ENCODE results near the gene TMEM8B. TPM values are rescaled to one million over a fixed set of nuclear protein-coding genes. Genes with fewer than 3 reads are reported as not detected.
A peak's percentile ranks its signal among the peaks of the same experiment; 100 is the strongest.

TMEM8B gene
- total RNA-seq, 4 donors from 2014 or later: 6.7 to 43.3 (median 14.6) TPM

DNA sequence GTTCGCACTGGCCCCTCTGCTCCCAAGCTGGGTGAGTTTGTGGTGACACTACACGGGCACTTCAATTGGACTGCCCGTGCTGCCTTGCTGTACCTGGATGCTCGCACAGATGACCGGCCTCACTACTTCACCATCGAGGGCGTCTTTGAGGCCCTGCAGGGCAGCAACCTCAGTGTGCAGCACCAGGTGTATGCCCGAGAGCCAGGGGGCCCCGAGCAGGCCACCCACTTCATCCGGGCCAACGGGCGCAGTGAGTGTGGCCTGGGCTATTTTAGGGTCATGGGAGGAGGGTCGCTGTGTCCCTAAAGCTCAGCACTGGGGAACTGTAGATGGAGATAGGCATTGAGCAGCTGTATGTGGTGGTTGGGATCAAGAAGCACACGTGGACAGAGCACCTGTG is 36.2 kb upstream of the TMEM8B start:
- Histone ChIP-seq H3K27ac (peak overlapping the region; percentile 63 to 91), H3K4me3 (no peak overlapping the region), H3K36me3 (no peaks in the 10 kb centered on the region), H3K9me3 (no peaks in the 10 kb centered on the region), H3K4me1 (peaks cover 12 to 22% of the 10 kb centered on the region in 2 donors), H3K27me3 (no peaks in the 10 kb centered on the region)
- intact Hi-C loops (cut with DNase I; ENCODE audit: low total_unique reads): loop anchor here (5.0 kb wide), 1 partner anchor 89 kb away; no protein-coding TSS in a partner anchor
- TF ChIP-seq, protein P1, sequence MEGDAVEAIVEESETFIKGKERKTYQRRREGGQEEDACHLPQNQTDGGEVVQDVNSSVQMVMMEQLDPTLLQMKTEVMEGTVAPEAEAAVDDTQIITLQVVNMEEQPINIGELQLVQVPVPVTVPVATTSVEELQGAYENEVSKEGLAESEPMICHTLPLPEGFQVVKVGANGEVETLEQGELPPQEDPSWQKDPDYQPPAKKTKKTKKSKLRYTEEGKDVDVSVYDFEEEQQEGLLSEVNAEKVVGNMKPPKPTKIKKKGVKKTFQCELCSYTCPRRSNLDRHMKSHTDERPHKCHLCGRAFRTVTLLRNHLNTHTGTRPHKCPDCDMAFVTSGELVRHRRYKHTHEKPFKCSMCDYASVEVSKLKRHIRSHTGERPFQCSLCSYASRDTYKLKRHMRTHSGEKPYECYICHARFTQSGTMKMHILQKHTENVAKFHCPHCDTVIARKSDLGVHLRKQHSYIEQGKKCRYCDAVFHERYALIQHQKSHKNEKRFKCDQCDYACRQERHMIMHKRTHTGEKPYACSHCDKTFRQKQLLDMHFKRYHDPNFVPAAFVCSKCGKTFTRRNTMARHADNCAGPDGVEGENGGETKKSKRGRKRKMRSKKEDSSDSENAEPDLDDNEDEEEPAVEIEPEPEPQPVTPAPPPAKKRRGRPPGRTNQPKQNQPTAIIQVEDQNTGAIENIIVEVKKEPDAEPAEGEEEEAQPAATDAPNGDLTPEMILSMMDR (IDR thresholded peaks at IDR 0.05): no peak
- TF ChIP-seq POLR2A (IDR thresholded peaks at IDR 0.05): no peak
- no peak for DNase-seq

GRCh38 chr9:35793461-35793860 is 35.6 kb upstream of the TMEM8B start:
- intact Hi-C loops (cut with DNase I; ENCODE audit: low total_unique reads): loop anchor here (5.0 kb wide), 1 partner anchor 89 kb away; no protein-coding TSS in a partner anchor
- DNase-seq: no peak
- Histone ChIP-seq H3K4me3 (no peak overlapping the region), H3K4me1 (peaks cover 12 to 22% of the 10 kb centered on the region in 2 donors), H3K27ac (peak overlapping the region; percentile 25 to 63), H3K9me3 (no peaks in the 10 kb centered on the region), H3K36me3 (no peaks in the 10 kb centered on the region), H3K27me3 (no peaks in the 10 kb centered on the region)
- TF ChIP-seq, protein P1 (IDR thresholded peaks at IDR 0.05): no peak
- no peak for TF ChIP-seq POLR2A (IDR thresholded peaks at IDR 0.05)

DNA sequence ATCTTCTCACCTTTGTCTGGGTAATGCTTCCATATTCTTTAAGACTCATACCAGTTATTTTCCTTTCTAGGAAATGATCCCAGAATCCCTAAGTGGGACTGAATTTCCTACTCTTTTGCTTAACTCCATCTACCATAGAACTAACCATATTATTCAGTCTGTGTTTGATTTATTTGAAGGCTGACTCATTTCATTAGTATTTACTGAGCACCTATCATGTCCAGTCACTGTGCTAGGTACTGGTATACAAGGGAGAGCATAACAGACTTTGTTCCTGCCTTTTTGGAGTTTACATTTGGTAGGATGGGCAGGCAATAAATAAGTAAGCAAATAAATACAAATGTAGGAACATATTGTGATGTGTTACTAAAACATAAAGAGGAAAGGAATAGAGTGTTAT is 33.3 kb upstream of the TMEM8B start:
- Histone ChIP-seq H3K27ac (no peak overlapping the region), H3K27me3 (no peaks in the 10 kb centered on the region), H3K4me3 (no peak overlapping the region), H3K36me3 (no peaks in the 10 kb centered on the region), H3K9me3 (no peaks in the 10 kb centered on the region), H3K4me1 (peaks cover 12 to 22% of the 10 kb centered on the region in 2 donors)
- no peak for DNase-seq
- TF ChIP-seq, protein P1 (IDR thresholded peaks at IDR 0.05): no peak
- no peak for TF ChIP-seq POLR2A (IDR thresholded peaks at IDR 0.05)
- intact Hi-C loops (cut with DNase I; ENCODE audit: low total_unique reads): no loop called here

- Histone ChIP-seq H3K27ac (no peak overlapping the region), H3K27me3 (no peaks in the 10 kb centered on the region), H3K4me3 (no peak overlapping the region), H3K36me3 (no peaks in the 10 kb centered on the region), H3K9me3 (no peaks in the 10 kb centered on the region), H3K4me1 (peaks cover 11 to 12% of the 10 kb centered on the region in 2 donors)
- no peak for DNase-seq
- intact Hi-C loops (cut with DNase I; ENCODE audit: low total_unique reads): no loop called here
- TF ChIP-seq, protein P1 (IDR thresholded peaks at IDR 0.05): no peak
- no peak for TF ChIP-seq POLR2A (IDR thresholded peaks at IDR 0.05)
Observed at GRCh38 chr9:35797311-35798109, 31.5 kb upstream of the TMEM8B start.

- Histone ChIP-seq H3K9me3 (no peaks in the 10 kb centered on the region), H3K27ac (no peak overlapping the region), H3K27me3 (no peaks in the 10 kb centered on the region), H3K36me3 (no peaks in the 10 kb centered on the region), H3K4me1 (peaks cover 0 to 5% of the 10 kb centered on the region in 2 donors), H3K4me3 (no peak overlapping the region)
- no peak for DNase-seq
- TF ChIP-seq, protein P1 (IDR thresholded peaks at IDR 0.05): no peak
- TF ChIP-seq POLR2A (IDR thresholded peaks at IDR 0.05): no peak
- intact Hi-C loops (cut with DNase I; ENCODE audit: low total_unique reads): no loop called here
Observed at GRCh38 chr9:35798658-35799374, 30.2 kb upstream of the TMEM8B start.
